Neural cell (in vitro differentiated cells): ENCODE results near the gene OFD1. TPM values are rescaled to one million over a fixed set of nuclear protein-coding genes. Genes with fewer than 3 reads are reported as not detected.

Experiments
- H2AFZ ChIP-seq: fragments of 200-600, 300-800 bp; sonication (generic), shearing (Covaris generic); 2 replicates; pipeline ENCODE4 v1.6.0; 2014; ENCODE audit warnings: low read depth, mild to moderate bottlenecking, antibody characterized with exemption, low read length, moderate library complexity
- H3F3A ChIP-seq: fragments of 200-600 bp; shearing (Covaris generic); 2 replicates; pipeline ENCODE4 v1.6.1; 2016; ENCODE audit warnings: mild to moderate bottlenecking, moderate library complexity, mixed read lengths, antibody characterized with exemption, low read length; ENCODE audit not compliant: insufficient read depth, poor library complexity, severe bottlenecking
- H3K27ac ChIP-seq: fragments of 200-600, 300-800 bp; sonication (generic), shearing (Covaris generic); 2 replicates; pipeline ENCODE4 v1.5.1; 2014; ENCODE audit warnings: mild to moderate bottlenecking, low read length, moderate library complexity
- H3K27me3 ChIP-seq: fragments of 300-800, 200-600 bp; sonication (generic), shearing (Covaris generic); 2 replicates; pipeline ENCODE4 v1.6.0; 2014; ENCODE audit warnings: mild to moderate bottlenecking, low read depth, low read length, moderate library complexity; ENCODE audit not compliant: insufficient read depth
- H3K36me3 ChIP-seq: fragments of 300-800, 200-600 bp; sonication (generic), shearing (Covaris generic); 2 replicates; pipeline ENCODE4 v1.5.1; 2014; ENCODE audit warnings: mild to moderate bottlenecking, antibody characterized with exemption, low read length, moderate library complexity; ENCODE audit not compliant: insufficient read depth
- H3K4me2 ChIP-seq: fragments of 300-800, 200-600 bp; sonication (generic), shearing (Covaris generic); 2 replicates; pipeline ENCODE4 v1.6.0; 2014; ENCODE audit warnings: mild to moderate bottlenecking, low read length
- H3K4me3 ChIP-seq: fragments of 300-800, 200-600 bp; sonication (generic), shearing (Covaris generic); 2 replicates; pipeline ENCODE4 v1.5.1; 2014; ENCODE audit warnings: mild to moderate bottlenecking, low read length, moderate library complexity
- H3K79me2 ChIP-seq: fragments of 200-600 bp; shearing (Covaris generic); replicated peaks from 2 replicates; pipeline ENCODE4 v1.6.0; 2014; ENCODE audit warnings: mild to moderate bottlenecking, low read length, moderate library complexity; ENCODE audit not compliant: insufficient read depth
- H3K9ac ChIP-seq: fragments of 300-800, 200-600 bp; sonication (generic), shearing (Covaris generic); 2 replicates; pipeline ENCODE4 v1.6.1; 2016; ENCODE audit warnings: mild to moderate bottlenecking, low read length, mixed read lengths
- H3K9me2 ChIP-seq: fragments of 200-600 bp; shearing (Covaris generic); 2 replicates; pipeline ENCODE4 v1.6.1; 2016; ENCODE audit warnings: mild to moderate bottlenecking, low read length, mixed read lengths; ENCODE audit not compliant: insufficient read depth
- H3K9me3 ChIP-seq: fragments of 200-600, 300-800 bp; sonication (generic), shearing (Covaris generic); 2 replicates; pipeline ENCODE4 v1.6.1; 2016; ENCODE audit warnings: mild to moderate bottlenecking, mixed run types, low read length, moderate library complexity, mixed read lengths
- H4K20me1 ChIP-seq: fragments of 200-600 bp; shearing (Covaris generic); 2 replicates; pipeline ENCODE4 v1.6.1; 2016; ENCODE audit warnings: mild to moderate bottlenecking, mixed run types; ENCODE audit not compliant: insufficient read depth
- CTCF ChIP-seq: fragments of 450-650 bp; IDR thresholded peaks from 2 replicates; pipeline ENCODE4 v1.5.1; 2014; ENCODE audit warnings: antibody characterized with exemption, mild to moderate bottlenecking, moderate library complexity; ENCODE audit not compliant: poor library complexity, severe bottlenecking
- EP300 ChIP-seq: fragments of 450-650 bp; conservative IDR thresholded peaks from 2 replicates; pipeline ENCODE4 v1.6.1; 2014; ENCODE audit warnings: antibody characterized with exemption, mild to moderate bottlenecking, moderate library complexity; ENCODE audit not compliant: poor library complexity, severe bottlenecking
- EZH2 ChIP-seq: fragments of 200-600, 300-800 bp; shearing (Covaris generic), sonication (generic); IDR thresholded peaks from 2 replicates; pipeline ENCODE4 v1.6.1; 2014; ENCODE audit warnings: antibody characterized with exemption, low read length, borderline replicate concordance, mild to moderate bottlenecking; ENCODE audit not compliant: insufficient read depth, poor library complexity, severe bottlenecking
- MXI1 ChIP-seq: fragments of 450-650 bp; conservative IDR thresholded peaks from 2 replicates; pipeline ENCODE4 v1.6.1; 2014; ENCODE audit warnings: antibody characterized with exemption, mild to moderate bottlenecking; ENCODE audit not compliant: poor library complexity, severe bottlenecking
- POLR2AphosphoS5 ChIP-seq: IDR thresholded peaks from 2 replicates; pipeline ENCODE4 v1.6.1; 2012
- RAD21 ChIP-seq: fragments of 450-650 bp; conservative IDR thresholded peaks from 2 replicates; pipeline ENCODE4 v1.6.1; 2014; ENCODE audit warnings: antibody characterized with exemption, mild to moderate bottlenecking, moderate library complexity
- SMC3 ChIP-seq: fragments of 450-650 bp; conservative IDR thresholded peaks from 2 replicates; pipeline ENCODE4 v1.6.1; 2014; ENCODE audit warnings: antibody characterized with exemption, mild to moderate bottlenecking, moderate library complexity; ENCODE audit not compliant: poor library complexity
- TAF1 ChIP-seq: IDR thresholded peaks from 2 replicates; pipeline ENCODE4 v1.6.1; 2012; ENCODE audit warnings: low read depth
- polyA plus RNA-seq: library from polyadenylated mRNA; depleted of rRNA; stranded (reverse); fragments of >200 nt; gene quantifications from 2 replicates; pipeline ENCODE4 v1.2.3, GENCODE V29; 2014
- TF ChIP-seq, protein P1 (sequence below): IDR thresholded peaks from 2 replicates; pipeline ENCODE4 v1.6.1; 2012; ENCODE audit warnings: borderline replicate concordance

OFD1 gene
- polyA plus RNA-seq, 1 donor from 2014 or later, result 35.1 TPM

DNA sequence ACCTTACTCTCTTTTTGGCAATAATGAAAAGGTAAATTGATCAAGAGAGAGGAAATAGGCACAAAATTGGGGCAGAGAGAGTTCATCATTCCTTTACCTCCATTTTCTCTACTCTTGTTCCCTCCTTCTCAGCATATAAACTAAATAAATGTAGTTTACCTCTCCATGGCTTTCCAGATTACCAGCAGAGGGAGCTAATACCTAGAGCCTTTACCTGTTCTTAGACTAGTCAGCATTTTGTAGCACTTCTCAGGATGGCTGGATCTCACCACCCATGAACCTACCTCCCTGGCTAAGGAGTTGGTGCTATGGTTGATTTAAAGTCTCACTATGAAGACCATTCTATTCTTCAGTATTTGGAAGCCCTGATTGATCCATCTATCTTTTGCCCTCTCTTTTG lies 15.7 kb downstream of the OFD1 start:
- no peak for TF ChIP-seq MXI1
- no peak for TF ChIP-seq EP300
- TF ChIP-seq, protein P1, sequence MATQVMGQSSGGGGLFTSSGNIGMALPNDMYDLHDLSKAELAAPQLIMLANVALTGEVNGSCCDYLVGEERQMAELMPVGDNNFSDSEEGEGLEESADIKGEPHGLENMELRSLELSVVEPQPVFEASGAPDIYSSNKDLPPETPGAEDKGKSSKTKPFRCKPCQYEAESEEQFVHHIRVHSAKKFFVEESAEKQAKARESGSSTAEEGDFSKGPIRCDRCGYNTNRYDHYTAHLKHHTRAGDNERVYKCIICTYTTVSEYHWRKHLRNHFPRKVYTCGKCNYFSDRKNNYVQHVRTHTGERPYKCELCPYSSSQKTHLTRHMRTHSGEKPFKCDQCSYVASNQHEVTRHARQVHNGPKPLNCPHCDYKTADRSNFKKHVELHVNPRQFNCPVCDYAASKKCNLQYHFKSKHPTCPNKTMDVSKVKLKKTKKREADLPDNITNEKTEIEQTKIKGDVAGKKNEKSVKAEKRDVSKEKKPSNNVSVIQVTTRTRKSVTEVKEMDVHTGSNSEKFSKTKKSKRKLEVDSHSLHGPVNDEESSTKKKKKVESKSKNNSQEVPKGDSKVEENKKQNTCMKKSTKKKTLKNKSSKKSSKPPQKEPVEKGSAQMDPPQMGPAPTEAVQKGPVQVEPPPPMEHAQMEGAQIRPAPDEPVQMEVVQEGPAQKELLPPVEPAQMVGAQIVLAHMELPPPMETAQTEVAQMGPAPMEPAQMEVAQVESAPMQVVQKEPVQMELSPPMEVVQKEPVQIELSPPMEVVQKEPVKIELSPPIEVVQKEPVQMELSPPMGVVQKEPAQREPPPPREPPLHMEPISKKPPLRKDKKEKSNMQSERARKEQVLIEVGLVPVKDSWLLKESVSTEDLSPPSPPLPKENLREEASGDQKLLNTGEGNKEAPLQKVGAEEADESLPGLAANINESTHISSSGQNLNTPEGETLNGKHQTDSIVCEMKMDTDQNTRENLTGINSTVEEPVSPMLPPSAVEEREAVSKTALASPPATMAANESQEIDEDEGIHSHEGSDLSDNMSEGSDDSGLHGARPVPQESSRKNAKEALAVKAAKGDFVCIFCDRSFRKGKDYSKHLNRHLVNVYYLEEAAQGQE, result no peak
- TF ChIP-seq TAF1, result no peak
- TF ChIP-seq POLR2AphosphoS5, result no peak
- no peak for TF ChIP-seq EZH2
- peak; percentile 70 for TF ChIP-seq CTCF
- peak; percentile 82 for TF ChIP-seq SMC3
- TF ChIP-seq RAD21, result peak; percentile 72
- H3K9ac ChIP-seq, result no peak overlapping the region
- no peaks in the 10 kb centered on the region for H3K27me3 ChIP-seq
- H3F3A ChIP-seq, result no peaks in the 10 kb centered on the region
- no peaks in the 10 kb centered on the region for H3K9me3 ChIP-seq
- H3K4me2 ChIP-seq, result no peak overlapping the region
- H3K27ac ChIP-seq, result no peak overlapping the region
- H3K9me2 ChIP-seq, result no peaks in the 10 kb centered on the region
- H2AFZ ChIP-seq, result no peak overlapping the region
- H3K4me3 ChIP-seq, result no peak overlapping the region
- H4K20me1 ChIP-seq, result no peaks in the 10 kb centered on the region
- no peaks in the 10 kb centered on the region for H3K79me2 ChIP-seq
- no peaks in the 10 kb centered on the region for H3K36me3 ChIP-seq

GRCh38 chrX:13750812-13751211 lies 16.3 kb downstream of the OFD1 start:
- H3K9ac ChIP-seq, result no peak overlapping the region
- no peaks in the 10 kb centered on the region for H3K36me3 ChIP-seq
- no peak for TF ChIP-seq MXI1
- TF ChIP-seq, protein P1, result no peak
- no peak for TF ChIP-seq CTCF
- no peak for TF ChIP-seq TAF1
- TF ChIP-seq SMC3, result no peak
- TF ChIP-seq EZH2, result no peak
- TF ChIP-seq RAD21, result no peak
- no peak for TF ChIP-seq EP300
- TF ChIP-seq POLR2AphosphoS5, result no peak
- no peaks in the 10 kb centered on the region for H3F3A ChIP-seq
- H4K20me1 ChIP-seq, result no peaks in the 10 kb centered on the region
- no peak overlapping the region for H2AFZ ChIP-seq
- no peak overlapping the region for H3K4me3 ChIP-seq
- H3K27ac ChIP-seq, result no peak overlapping the region
- H3K79me2 ChIP-seq, result no peaks in the 10 kb centered on the region
- no peaks in the 10 kb centered on the region for H3K9me3 ChIP-seq
- H3K9me2 ChIP-seq, result no peaks in the 10 kb centered on the region
- no peaks in the 10 kb centered on the region for H3K27me3 ChIP-seq
- H3K4me2 ChIP-seq, result no peak overlapping the region
